Immature natural killer cell (primary cell): ENCODE results near the gene NIF3L1. TPM values are rescaled to one million over a fixed set of nuclear protein-coding genes. Genes with fewer than 3 reads are reported as not detected.
"Not testable (repeated sequence)": the region's sequence is repeated elsewhere in the genome, so short reads cannot be mapped to it uniquely, and the experiment has no call there.

Experiments used
- DNase-seq, 3 donors: peaks; one replicate each; pipeline ENCODE4 v3.0.0; 2022; ENCODE audit warnings: mixed read lengths in 1 of 3
- H3K27ac Mint-ChIP-seq, 6 donors: one replicate each; pipeline ENCODE4 v1.8.0; 2020; ENCODE audit warnings: mixed read lengths in 6 of 6, mild to moderate bottlenecking in 5 of 6, inconsistent platforms in 4 of 6, moderate library complexity in 3 of 6
- H3K27me3 Mint-ChIP-seq, 3 donors: one replicate each; pipeline ENCODE4 v1.8.0; 2020 to 2021; ENCODE audit warnings: low read depth in 3 of 3, mild to moderate bottlenecking in 3 of 3, mixed read lengths in 3 of 3, moderate library complexity in 3 of 3, inconsistent platforms in 1 of 3
- H3K36me3 Mint-ChIP-seq, 3 donors: one replicate each; pipeline ENCODE4 v1.8.0; 2020; ENCODE audit warnings: mixed read lengths in 3 of 3, inconsistent platforms in 2 of 3, mild to moderate bottlenecking in 2 of 3
- H3K4me1 Mint-ChIP-seq, 2 donors: one replicate each; pipeline ENCODE4 v1.8.0; 2020; ENCODE audit warnings: inconsistent platforms in 2 of 2, mild to moderate bottlenecking in 2 of 2, mixed read lengths in 2 of 2, moderate library complexity in 1 of 2
- H3K4me3 Mint-ChIP-seq, 5 donors: one replicate each; pipeline ENCODE4 v1.8.0; 2020; ENCODE audit warnings: mild to moderate bottlenecking in 5 of 5, mixed read lengths in 5 of 5, inconsistent platforms in 3 of 5, moderate library complexity in 3 of 5
- H3K9me3 Mint-ChIP-seq, 6 donors: one replicate each; pipeline ENCODE4 v1.8.0; 2020; ENCODE audit warnings: mild to moderate bottlenecking in 6 of 6, mixed read lengths in 6 of 6, inconsistent platforms in 4 of 6, moderate library complexity in 3 of 6
- polyA plus RNA-seq, 3 donors: library from polyadenylated mRNA; unstranded; fragments of 300-500 nt; fragmentation: Illumina TruSeq; gene quantifications; one replicate each; pipeline ENCODE4 v1.2.3, GENCODE V29; 2021

NIF3L1 gene
- polyA plus RNA-seq, 3 donors from 2014 or later: 13.5 to 31.0 (median 20.9) TPM

- Mint-ChIP-seq H3K4me1 (peaks cover 67 to 81% of the 10 kb centered on the region in 2 donors), H3K36me3 (peaks cover 40 to 60% (median 48%) of the 10 kb centered on the region in 3 donors), H3K9me3 (peaks cover 0 to 3% (median 0%) of the 10 kb centered on the region in 6 donors), H3K4me3 (peak overlapping the region; percentile 90 to 99 (median 98)), H3K27ac (peak overlapping the region; percentile 87 to 99 (median 94)), H3K27me3 (peaks cover 26 to 70% (median 59%) of the 10 kb centered on the region in 3 donors)
- peak in 1 of 3 donors; percentile 26 for DNase-seq
These were observed 28.9 kb upstream of the NIF3L1 start for GRCh38 chr2:200860092-200860795.

GRCh38 chr2:200861617-200862155, 27.5 kb upstream of the NIF3L1 start:
- DNase-seq: peak in 1 of 3 donors; percentile 11
- Mint-ChIP-seq H3K27me3 (peaks cover 26 to 63% (median 53%) of the 10 kb centered on the region in 3 donors), H3K36me3 (peaks cover 35 to 54% (median 43%) of the 10 kb centered on the region in 3 donors), H3K4me3 (peak overlapping the region; percentile 90 to 99 (median 98)), H3K4me1 (peaks cover 62 to 76% of the 10 kb centered on the region in 2 donors), H3K27ac (peak overlapping the region; percentile 95 to 100 (median 99)), H3K9me3 (peaks cover 0 to 3% (median 0%) of the 10 kb centered on the region in 6 donors)

- H3K36me3 Mint-ChIP-seq: peaks cover 29 to 46% (median 38%) of the 10 kb centered on the region in 3 donors
- peak; percentile 72 to 78 (median 78) for DNase-seq
- peak overlapping the region; percentile 90 to 99 (median 98) for H3K4me3 Mint-ChIP-seq
- peak overlapping the region; percentile 95 to 100 (median 99) for H3K27ac Mint-ChIP-seq
- peaks cover 26 to 54% (median 46%) of the 10 kb centered on the region in 3 donors for H3K27me3 Mint-ChIP-seq
- H3K9me3 Mint-ChIP-seq: peaks cover 0 to 3% (median 0%) of the 10 kb centered on the region in 6 donors
- peaks cover 55 to 67% of the 10 kb centered on the region in 2 donors for H3K4me1 Mint-ChIP-seq
These were observed 26.6 kb upstream of the NIF3L1 start for GRCh38 chr2:200862532-200863000.

- peaks cover 18 to 33% (median 27%) of the 10 kb centered on the region in 3 donors for H3K36me3 Mint-ChIP-seq
- peaks cover 26 to 46% (median 39%) of the 10 kb centered on the region in 3 donors for H3K27me3 Mint-ChIP-seq
These were observed 25.4 kb upstream of the NIF3L1 start for GRCh38 chr2:200863782-200864175.

GRCh38 chr2:200864176-200865034, 24.8 kb upstream of the NIF3L1 start, which contains the start of gene CLK1:
CLK1 (minus strand) TSS chr2:200864658; CDS start chr2:200861862, 2,796 bp downstream.
- Mint-ChIP-seq H3K36me3 (peaks cover 23 to 28% (median 27%) of the 10 kb centered on the region in 3 donors), H3K4me3 (peak within 1 kb of the TSS; percentile 90 to 99 (median 98)), H3K27ac (peak within 1 kb of the TSS; percentile 95 to 100 (median 99)), H3K27me3 (peaks cover 28 to 41% (median 41%) of the 10 kb centered on the region in 3 donors), H3K9me3 (peaks cover 0 to 3% (median 0%) of the 10 kb centered on the region in 6 donors), H3K4me1 (peaks cover 43 to 57% of the 10 kb centered on the region in 2 donors)
- peak; percentile 90 to 94 (median 94) for DNase-seq

More at GRCh38 chr2:200863782-200864175, 25.4 kb upstream of the NIF3L1 start:
- Mint-ChIP-seq H3K4me3 (peak overlapping the region; percentile 90 to 99 (median 98)), H3K9me3 (peaks cover 0 to 3% (median 0%) of the 10 kb centered on the region in 6 donors), H3K4me1 (peaks cover 45 to 59% of the 10 kb centered on the region in 2 donors), H3K27ac (peak overlapping the region; percentile 95 to 100 (median 99))
- no peak for DNase-seq

- no peak for DNase-seq
- H3K4me3 Mint-ChIP-seq: peak overlapping the region in 1 of 5 donors; percentile 28
- peaks cover 13 to 20% of the 10 kb centered on the region in 2 donors for H3K4me1 Mint-ChIP-seq
- peaks cover 0 to under 1% (median 0%) of the 10 kb centered on the region in 6 donors for H3K9me3 Mint-ChIP-seq
- peaks cover 8 to 14% (median 9%) of the 10 kb centered on the region in 3 donors for H3K27me3 Mint-ChIP-seq
- H3K27ac Mint-ChIP-seq: peak overlapping the region in 5 of 6 donors; percentile 55 to 93 (median 82)
- H3K36me3 Mint-ChIP-seq: peaks cover under 1 to 15% (median 1%) of the 10 kb centered on the region in 3 donors
These were observed 20.2 kb upstream of the NIF3L1 start for GRCh38 chr2:200869014-200869413.

GRCh38 chr2:200871151-200871550, 18.0 kb upstream of the NIF3L1 start:
- no peak overlapping the region for H3K27ac Mint-ChIP-seq

GRCh38 chr2:200873560-200873959, 15.6 kb upstream of the NIF3L1 start:
- Mint-ChIP-seq H3K27ac (no peak overlapping the region), H3K4me1 (peaks cover 6 to 7% of the 10 kb centered on the region in 2 donors), H3K27me3 (peaks cover 1 to 6% (median 1%) of the 10 kb centered on the region in 3 donors), H3K4me3 (no peak overlapping the region), H3K36me3 (peaks cover 9 to 35% (median 19%) of the 10 kb centered on the region in 3 donors), H3K9me3 (no peaks in the 10 kb centered on the region)
- DNase-seq: no peak

More at GRCh38 chr2:200871151-200871550, 18.0 kb upstream of the NIF3L1 start:
- H3K9me3 Mint-ChIP-seq: no peaks in the 10 kb centered on the region
- H3K4me3 Mint-ChIP-seq: no peak overlapping the region
- peaks cover 7 to 9% of the 10 kb centered on the region in 2 donors for H3K4me1 Mint-ChIP-seq
- H3K36me3 Mint-ChIP-seq: peaks cover 7 to 30% (median 13%) of the 10 kb centered on the region in 3 donors
- no peak for DNase-seq
- peaks cover 1 to 7% (median 1%) of the 10 kb centered on the region in 3 donors for H3K27me3 Mint-ChIP-seq

- Mint-ChIP-seq H3K4me1 (no peaks in the 10 kb centered on the region), H3K27ac (no peak overlapping the region), H3K27me3 (no peaks in the 10 kb centered on the region), H3K36me3 (peaks cover 29 to 44% (median 33%) of the 10 kb centered on the region in 3 donors), H3K9me3 (no peaks in the 10 kb centered on the region), H3K4me3 (no peak overlapping the region)
- no peak for DNase-seq
These were observed 11.7 kb upstream of the NIF3L1 start for GRCh38 chr2:200877443-200877842.

GRCh38 chr2:200878289-200878880, 10.8 kb upstream of the NIF3L1 start:
- Mint-ChIP-seq H3K36me3 (peaks cover 36 to 53% (median 38%) of the 10 kb centered on the region in 3 donors), H3K9me3 (no peaks in the 10 kb centered on the region), H3K27me3 (no peaks in the 10 kb centered on the region), H3K4me1 (no peaks in the 10 kb centered on the region), H3K4me3 (no peak overlapping the region), H3K27ac (no peak overlapping the region)
- DNase-seq: no peak

GRCh38 chr2:200881715-200882249, 7.4 kb upstream of the NIF3L1 start:
- not testable (repeated sequence) for H3K27me3 Mint-ChIP-seq, H3K4me1 Mint-ChIP-seq, H3K9me3 Mint-ChIP-seq, DNase-seq, H3K4me3 Mint-ChIP-seq
- Mint-ChIP-seq H3K27ac (peak overlapping the region in 2 of 6 donors; percentile 30 to 52), H3K36me3 (peaks cover 25 to 47% (median 32%) of the 10 kb centered on the region in 3 donors)

- Mint-ChIP-seq H3K9me3 (no peaks in the 10 kb centered on the region), H3K4me3 (no peak overlapping the region), H3K27me3 (peaks cover 0 to 2% (median 0%) of the 10 kb centered on the region in 3 donors), H3K27ac (no peak overlapping the region), H3K36me3 (peaks cover 26 to 45% (median 26%) of the 10 kb centered on the region in 3 donors), H3K4me1 (peaks cover 6 to 10% of the 10 kb centered on the region in 2 donors)
- no peak for DNase-seq
These were observed 10.3 kb downstream of the NIF3L1 start for GRCh38 chr2:200899482-200899881.
